A549 (cell line): ENCODE data around the gene GALNT8. TPM values are rescaled to one million over a fixed set of nuclear protein-coding genes. Genes with fewer than 3 reads are reported as not detected.

Experiments used
- ATAC-seq, 2 experiments: fragments of 200-7000 bp in 1 of 2; fragments of >200 bp in 1 of 2; cut with Nextera tagmentation in 1 of 2; cut with Tn5 transposase in 1 of 2; 3 replicates each; pipeline versions ENCODE4 v1.8.0 to v1.9.1; 2018 to 2020; ENCODE audit warnings: mild to moderate bottlenecking in 1 of 2, moderate library complexity in 1 of 2
- CTCF ChIA-PET: fragments of 300-600 bp; sonication (Branson Sonifier 250); formaldehyde crosslinking; extraction: SDS; loops from one replicate; lab custom pipeline; 2021; ENCODE audit warnings: antibody characterized with exemption, inconsistent platforms; lab: Yijun Ruan, JAX
- POLR2A ChIA-PET: fragments of 350-600 bp; formaldehyde crosslinking; extraction: SDS; loops from one replicate; lab custom pipeline; 2021; ENCODE audit warnings: antibody characterized with exemption, inconsistent platforms; lab: Yijun Ruan, JAX
- DNase-seq, 2 experiments: peaks; one replicate each; pipeline versions ENCODE4 v3.0.0 to v3.0.0-alpha.2; 2011 to 2016; ENCODE audit warnings: low read depth in 1 of 2, low spot score in 1 of 2
- FAIRE-seq: peaks from 2 replicates; lab custom pipeline; 2011; peaks lifted over from hg19 to GRCh38; lab: Jason Lieb, UNC
- H3K27ac ChIP-seq, 2 experiments: fragments of >200 bp; sonication (Bioruptor Twin); formaldehyde crosslinking; 3 replicates each; pipeline ENCODE4 v1.5.1; 2016 to 2017
- H3K4me1 ChIP-seq: fragments of >200 bp; sonication (Bioruptor Twin); formaldehyde crosslinking; 3 replicates; pipeline ENCODE4 v1.6.1; 2016
- H3K4me2 ChIP-seq: fragments of >200 bp; sonication (Bioruptor Twin); formaldehyde crosslinking; 3 replicates; pipeline ENCODE4 v1.6.1; 2016
- H3K4me3 ChIP-seq: fragments of >200 bp; sonication (Bioruptor Twin); formaldehyde crosslinking; 3 replicates; pipeline ENCODE4 v1.5.1; 2016
- H3K9me3 ChIP-seq: fragments of >200 bp; sonication (Bioruptor Twin); formaldehyde crosslinking; 3 replicates; pipeline ENCODE4 v1.6.1; 2016
- CBX2 ChIP-seq: fragments of 200-600 bp; sonication (generic); IDR thresholded peaks from 2 replicates; pipeline ENCODE4 v1.6.1; 2016; ENCODE audit warnings: low read depth, mild to moderate bottlenecking, borderline replicate concordance
- CBX8 ChIP-seq: fragments of 200-600 bp; sonication (generic); IDR thresholded peaks from 2 replicates; pipeline ENCODE4 v1.6.1; 2016
- CHD2 ChIP-seq: fragments of 150-350 bp; IDR thresholded peaks from 2 replicates; pipeline ENCODE4 v1.6.1; 2014; ENCODE audit warnings: low read length; ENCODE audit not compliant: partially characterized antibody
- CHD4 ChIP-seq: fragments of 200-600 bp; sonication (generic); IDR thresholded peaks from 2 replicates; pipeline ENCODE4 v1.6.1; 2016; ENCODE audit warnings: antibody characterized with exemption, mild to moderate bottlenecking, borderline replicate concordance
- EHF ChIP-seq: fragments of 250-450 bp; sonication (Bioruptor Pico); IDR thresholded peaks from 2 replicates; pipeline ENCODE4 v1.5.0; 2020; ENCODE audit warnings: mild to moderate bottlenecking
- ELK1 ChIP-seq: fragments of 150-350 bp; IDR thresholded peaks from 2 replicates; pipeline ENCODE4 v1.6.1; 2014; ENCODE audit warnings: low read depth, mild to moderate bottlenecking, low read length
- FOSL2 ChIP-seq, 2 experiments: fragments of 450-650 bp in 1 of 2; fragments of >200 bp in 1 of 2; sonication (Bioruptor Twin) in 1 of 2; formaldehyde crosslinking; IDR thresholded peaks; 2 replicates each; pipeline versions ENCODE4 v1.5.0 to v1.6.1; 2016 to 2020; ENCODE audit warnings: mild to moderate bottlenecking in 1 of 2, moderate library complexity in 1 of 2
- GATA3 ChIP-seq: IDR thresholded peaks from 2 replicates; pipeline ENCODE4 v1.6.1; 2012; ENCODE audit warnings: borderline replicate concordance
- HDAC2 ChIP-seq: fragments of 200-600 bp; sonication (generic); IDR thresholded peaks from 2 replicates; pipeline ENCODE4 v1.6.1; 2016
- HOXA7 ChIP-seq: fragments of 250-450 bp; sonication (Bioruptor Pico); IDR thresholded peaks from 2 replicates; pipeline ENCODE4 v1.5.0; 2020; ENCODE audit warnings: mild to moderate bottlenecking, moderate library complexity
- HOXB13 ChIP-seq: fragments of 250-450 bp; sonication (Bioruptor Pico); IDR thresholded peaks from 2 replicates; pipeline ENCODE4 v1.5.0; 2020; ENCODE audit warnings: low read depth, mild to moderate bottlenecking, moderate library complexity
- HOXB5 ChIP-seq: fragments of 250-450 bp; sonication (Bioruptor Pico); IDR thresholded peaks from 2 replicates; pipeline ENCODE4 v1.5.0; 2020; ENCODE audit warnings: mild to moderate bottlenecking, moderate library complexity
- KDM5A ChIP-seq: fragments of 200-600 bp; sonication (generic); IDR thresholded peaks from 2 replicates; pipeline ENCODE4 v1.6.1; 2016; ENCODE audit warnings: antibody characterized with exemption, mild to moderate bottlenecking
- MAFK ChIP-seq: fragments of 450-650 bp; IDR thresholded peaks from 2 replicates; pipeline ENCODE4 v1.6.1; 2014; ENCODE audit not compliant: partially characterized antibody
- MAX ChIP-seq: IDR thresholded peaks from 2 replicates; pipeline ENCODE4 v1.6.1; 2012
- NR3C1 ChIP-seq: fragments of >200 bp; sonication (Bioruptor Twin); formaldehyde crosslinking; IDR thresholded peaks from 3 replicates; pipeline ENCODE4 v1.6.1; 2017
- PHF8 ChIP-seq: fragments of 200-600 bp; sonication (generic); IDR thresholded peaks from 2 replicates; pipeline ENCODE4 v1.6.1; 2016; ENCODE audit warnings: low read depth, mild to moderate bottlenecking, antibody characterized with exemption, moderate library complexity, borderline replicate concordance
- POLR2A ChIP-seq: IDR thresholded peaks from 2 replicates; pipeline ENCODE4 v1.6.1; 2012; ENCODE audit warnings: mild to moderate bottlenecking, low read length
- POLR2AphosphoS2 ChIP-seq: conservative IDR thresholded peaks from 2 replicates; pipeline ENCODE4 v1.6.1; 2012; ENCODE audit warnings: low read length, improper control_type of control experiment, inconsistent platforms
- RAD21 ChIP-seq, 2 experiments: fragments of >200 bp in 1 of 2; sonication (Bioruptor Twin) in 1 of 2; formaldehyde crosslinking in 1 of 2; IDR thresholded peaks in 1 of 2; conservative IDR thresholded peaks in 1 of 2; 2 replicates in 1 of 2; 3 replicates in 1 of 2; pipeline ENCODE4 v1.6.1; 2012 to 2018; ENCODE audit warnings: inconsistent platforms in 1 of 2
- SMC3 ChIP-seq: fragments of >200 bp; sonication (Bioruptor Twin); formaldehyde crosslinking; IDR thresholded peaks from 3 replicates; pipeline ENCODE4 v1.6.1; 2018; ENCODE audit warnings: inconsistent platforms
- SREBF2 ChIP-seq: fragments of 450-650 bp; IDR thresholded peaks from 2 replicates; pipeline ENCODE4 v1.6.1; 2014; ENCODE audit warnings: mild to moderate bottlenecking, moderate library complexity
- TFCP2L1 ChIP-seq: fragments of 250-450 bp; sonication (Bioruptor Pico); IDR thresholded peaks from 2 replicates; pipeline ENCODE4 v1.5.0; 2021; ENCODE audit warnings: mild to moderate bottlenecking
- TP53 ChIP-seq: fragments of 250-450 bp; sonication (Bioruptor Pico); IDR thresholded peaks from 2 replicates; pipeline ENCODE4 v1.5.0; 2021; ENCODE audit warnings: mild to moderate bottlenecking, moderate library complexity
- ZNF302 ChIP-seq: fragments of 250-450 bp; sonication (Bioruptor Pico); IDR thresholded peaks from 2 replicates; pipeline ENCODE4 v1.9.0; 2021; ENCODE audit warnings: inconsistent platforms, mild to moderate bottlenecking, moderate library complexity
- ZSCAN20 ChIP-seq: fragments of 250-450 bp; sonication (Bioruptor Pico); IDR thresholded peaks from 2 replicates; pipeline ENCODE4 v1.8.0; 2022; ENCODE audit warnings: mild to moderate bottlenecking, moderate library complexity
- WGBS: methylation state at CpG from one replicate; pipeline ENCODE4 v1.1.6; 2017; ENCODE audit errors: missing lambda C conversion rate; 5-methylcytosine and 5-hydroxymethylcytosine counted together
- polyA plus RNA-seq, 4 experiments: library from polyadenylated mRNA; depleted of rRNA in 3 of 4; stranded (reverse); fragments of >200 nt; fragmentation: RNase III in 1 of 4; extraction: RNeasy Plus Mini Kit Qiagen cat#74134 plus additional on column Dnase treatment in 1 of 4; gene quantifications; 2 replicates in 3 of 4; 3 replicates in 1 of 4; pipeline ENCODE4 v1.2.3, GENCODE V29; 2011 to 2017
- TF ChIP-seq, protein P1 (sequence below): fragments of 250-450 bp; sonication (Bioruptor Pico); IDR thresholded peaks from 2 replicates; pipeline ENCODE4 v1.5.0; 2021; ENCODE audit warnings: mild to moderate bottlenecking, moderate library complexity, borderline replicate concordance
- TF ChIP-seq, protein P2 (sequence below): IDR thresholded peaks from 2 replicates; pipeline ENCODE4 v1.6.1; 2012

GALNT8 gene
- polyA plus RNA-seq, 2 of the 4 experiments (the other 2 are of a cell fraction) = not detected

- CTCF ChIA-PET = no interaction called here
Observed at GRCh38 chr12:4786795-4787194, 66.6 kb downstream of the GALNT8 start.

GRCh38 chr12:4787965-4788364 is 67.8 kb downstream of the GALNT8 start:
- Histone ChIP-seq H3K4me1 (no peaks in the 10 kb centered on the region), H3K9me3 (no peaks in the 10 kb centered on the region), H3K4me2 (no peak overlapping the region), H3K27ac (no peak overlapping the region), H3K4me3 (no peak overlapping the region)
- DNase-seq (no peak), ATAC-seq (no peak), FAIRE-seq (no peak)
- 25% methylated on average over 7 of the region's 7 CpGs for WGBS
- CTCF ChIA-PET = interaction anchor here (1.3 kb wide), 1 partner anchor 67 kb away, joined by 3 read pairs; no protein-coding TSS in a partner anchor
- POLR2A ChIA-PET = no interaction called here
- TF ChIP-seq ELK1 (no peak), CHD2 (no peak), GATA3 (no peak), NR3C1 (no peak), POLR2AphosphoS2 (no peak), ZSCAN20 (CRISPR knock-in tag) (no peak)
- TF ChIP-seq, protein P1, sequence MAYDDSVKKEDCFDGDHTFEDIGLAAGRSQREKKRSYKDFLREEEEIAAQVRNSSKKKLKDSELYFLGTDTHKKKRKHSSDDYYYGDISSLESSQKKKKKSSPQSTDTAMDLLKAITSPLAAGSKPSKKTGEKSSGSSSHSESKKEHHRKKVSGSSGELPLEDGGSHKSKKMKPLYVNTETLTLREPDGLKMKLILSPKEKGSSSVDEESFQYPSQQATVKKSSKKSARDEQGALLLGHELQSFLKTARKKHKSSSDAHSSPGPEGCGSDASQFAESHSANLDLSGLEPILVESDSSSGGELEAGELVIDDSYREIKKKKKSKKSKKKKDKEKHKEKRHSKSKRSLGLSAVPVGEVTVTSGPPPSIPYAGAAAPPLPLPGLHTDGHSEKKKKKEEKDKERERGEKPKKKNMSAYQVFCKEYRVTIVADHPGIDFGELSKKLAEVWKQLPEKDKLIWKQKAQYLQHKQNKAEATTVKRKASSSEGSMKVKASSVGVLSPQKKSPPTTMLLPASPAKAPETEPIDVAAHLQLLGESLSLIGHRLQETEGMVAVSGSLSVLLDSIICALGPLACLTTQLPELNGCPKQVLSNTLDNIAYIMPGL (CRISPR knock-in tag) = no peak

More at GRCh38 chr12:4786795-4787194, 66.6 kb downstream of the GALNT8 start:
- TF ChIP-seq MAX (no peak), SMC3 (no peak), SREBF2 (no peak), KDM5A (no peak), CBX2 (no peak), PHF8 (no peak)
- FAIRE-seq (no peak), ATAC-seq (no peak), DNase-seq (no peak)
- H3K4me3 ChIP-seq = no peak overlapping the region
- H3K27ac ChIP-seq = no peak overlapping the region
- H3K9me3 ChIP-seq = no peaks in the 10 kb centered on the region
- 27% methylated on average over 5 of the region's 5 CpGs for WGBS
- H3K4me1 ChIP-seq = no peaks in the 10 kb centered on the region
- POLR2A ChIA-PET = no interaction called here
- no peak overlapping the region for H3K4me2 ChIP-seq

DNA sequence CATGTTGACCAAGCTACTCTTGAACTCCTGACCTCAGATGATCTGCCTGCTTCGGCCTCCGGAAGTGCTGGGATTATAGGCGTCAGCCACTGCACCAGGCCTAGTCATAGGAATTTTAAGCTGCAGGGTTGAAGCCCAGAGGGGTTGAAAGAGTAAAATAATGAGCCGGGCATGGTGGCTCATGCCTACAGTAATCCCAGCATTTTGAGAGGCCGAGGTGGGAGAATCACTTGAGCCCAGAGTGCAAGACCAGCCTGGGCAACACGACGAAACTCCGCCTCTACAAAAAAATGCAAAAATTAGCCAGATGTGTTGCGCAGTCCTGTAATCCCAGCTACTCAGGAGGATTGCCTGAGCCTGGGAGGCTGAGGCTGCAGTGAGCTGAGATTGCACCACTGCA is 69.6 kb downstream of the GALNT8 start:
- FAIRE-seq (no peak), ATAC-seq (no peak), DNase-seq (no peak)
- no peaks in the 10 kb centered on the region for H3K9me3 ChIP-seq
- TF ChIP-seq FOSL2 (IDR thresholded peaks at IDR 0.05) (no peak), FOSL2 (CRISPR knock-in tag; IDR thresholded peaks at IDR 0.05) (no peak), HOXA7 (CRISPR knock-in tag) (no peak), MAFK (no peak), CHD4 (no peak)
- no peak overlapping the region for H3K4me3 ChIP-seq
- no peaks in the 10 kb centered on the region for H3K4me1 ChIP-seq
- CTCF ChIA-PET = interaction anchor here (0.5 kb wide), 1 partner anchor 330 kb away, joined by 5 read pairs; no protein-coding TSS in a partner anchor
- 61% methylated on average over 9 of the region's 9 CpGs for WGBS
- H3K27ac ChIP-seq = no peak overlapping the region
- POLR2A ChIA-PET = no interaction called here
- H3K4me2 ChIP-seq = no peak overlapping the region

- ChIA-PET CTCF (no interaction called here), POLR2A (no interaction called here)
- Histone ChIP-seq H3K27ac (no peak overlapping the region), H3K4me1 (no peaks in the 10 kb centered on the region), H3K4me2 (no peak overlapping the region), H3K4me3 (no peak overlapping the region), H3K9me3 (no peaks in the 10 kb centered on the region)
- TF ChIP-seq EHF (CRISPR knock-in tag) (no peak), HOXB5 (no peak), HOXB13 (CRISPR knock-in tag) (no peak), TP53 (CRISPR knock-in tag) (no peak), POLR2AphosphoS2 (no peak), SMC3 (no peak), ZNF302 (no peak), SREBF2 (no peak), POLR2A (no peak), FOSL2 (IDR thresholded peaks at IDR 0.05) (no peak), FOSL2 (CRISPR knock-in tag; IDR thresholded peaks at IDR 0.05) (no peak), CBX8 (no peak), HDAC2 (no peak), RAD21 (conservative IDR thresholded peaks at IDR 0.05 in 1 of 2, IDR thresholded peaks at IDR 0.05 in 1 of 2) (no peak), TFCP2L1 (CRISPR knock-in tag) (no peak), ZSCAN20 (CRISPR knock-in tag) (no peak)
- TF ChIP-seq, protein P2, sequence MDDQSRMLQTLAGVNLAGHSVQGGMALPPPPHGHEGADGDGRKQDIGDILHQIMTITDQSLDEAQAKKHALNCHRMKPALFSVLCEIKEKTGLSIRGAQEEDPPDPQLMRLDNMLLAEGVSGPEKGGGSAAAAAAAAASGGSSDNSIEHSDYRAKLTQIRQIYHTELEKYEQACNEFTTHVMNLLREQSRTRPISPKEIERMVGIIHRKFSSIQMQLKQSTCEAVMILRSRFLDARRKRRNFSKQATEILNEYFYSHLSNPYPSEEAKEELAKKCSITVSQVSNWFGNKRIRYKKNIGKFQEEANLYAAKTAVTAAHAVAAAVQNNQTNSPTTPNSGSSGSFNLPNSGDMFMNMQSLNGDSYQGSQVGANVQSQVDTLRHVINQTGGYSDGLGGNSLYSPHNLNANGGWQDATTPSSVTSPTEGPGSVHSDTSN = no peak
- 67% methylated on average over 3 of the region's 3 CpGs for WGBS
- DNase-seq (no peak), ATAC-seq (no peak), FAIRE-seq (peak; percentile 43)
Observed at GRCh38 chr12:4791497-4791896, 71.3 kb downstream of the GALNT8 start.
